Neural progenitor cell (in vitro differentiated cells): Measurements from ENCODE around the gene HS3ST4. TPM values are rescaled to one million over a fixed set of nuclear protein-coding genes. Genes with fewer than 3 reads are reported as not detected.

Source experiments
- DNase-seq: peaks from one replicate; pipeline ENCODE4 v3.0.0-alpha.2; 2016; ENCODE audit warnings: low spot score
- H2AFZ ChIP-seq: fragments of 200-600 bp; sonication (generic); replicated peaks from 2 replicates; pipeline ENCODE4 v1.6.1; 2016; ENCODE audit warnings: antibody characterized with exemption
- H3F3A ChIP-seq: fragments of 200-600 bp; sonication (generic); 2 replicates; pipeline ENCODE4 v1.6.1; 2016; ENCODE audit warnings: antibody characterized with exemption, low read depth
- H3K27ac ChIP-seq: fragments of 200-600 bp; sonication (generic); 2 replicates; pipeline ENCODE4 v1.5.1; 2016; ENCODE audit warnings: mild to moderate bottlenecking
- H3K27me3 ChIP-seq: fragments of 200-600 bp; sonication (generic); 2 replicates; pipeline ENCODE4 v1.6.1; 2016; ENCODE audit warnings: mild to moderate bottlenecking, moderate library complexity
- H3K36me3 ChIP-seq: fragments of 200-600 bp; sonication (generic); 2 replicates; pipeline ENCODE4 v1.5.1; 2016
- H3K4me1 ChIP-seq: fragments of 200-600 bp; sonication (generic); 2 replicates; pipeline ENCODE4 v1.6.1; 2016; ENCODE audit warnings: mixed run types
- H3K4me2 ChIP-seq: fragments of 200-600 bp; sonication (generic); 2 replicates; pipeline ENCODE4 v1.6.1; 2016
- H3K4me3 ChIP-seq: fragments of 200-600 bp; sonication (generic); 2 replicates; pipeline ENCODE4 v1.5.1; 2016
- H3K79me2 ChIP-seq: fragments of 200-600 bp; sonication (generic); 2 replicates; pipeline ENCODE4 v1.6.1; 2016; ENCODE audit warnings: low read depth
- H3K9ac ChIP-seq: fragments of 200-600 bp; sonication (generic); 2 replicates; pipeline ENCODE4 v1.6.1; 2016
- H3K9me3 ChIP-seq: fragments of 200-600 bp; sonication (generic); 2 replicates; pipeline ENCODE4 v1.5.1; 2016; ENCODE audit warnings: low read depth
- H4K20me1 ChIP-seq: fragments of 200-600 bp; sonication (generic); 2 replicates; pipeline ENCODE4 v1.6.1; 2016; ENCODE audit warnings: low read depth
- H3K27ac Mint-ChIP-seq: 3 replicates; pipeline ENCODE4 v1.8.0; 2021; ENCODE audit warnings: mixed read lengths
- H3K27me3 Mint-ChIP-seq: 2 replicates; pipeline ENCODE4 v1.8.0; 2022; ENCODE audit warnings: low read depth, mild to moderate bottlenecking, inconsistent platforms, moderate library complexity, mixed read lengths; ENCODE audit not compliant: insufficient read depth
- H3K36me3 Mint-ChIP-seq: 3 replicates; pipeline ENCODE4 v1.8.0; 2021; ENCODE audit warnings: mixed read lengths
- H3K4me1 Mint-ChIP-seq: 3 replicates; pipeline ENCODE4 v1.8.0; 2021; ENCODE audit warnings: mixed read lengths
- H3K4me3 Mint-ChIP-seq: 3 replicates; pipeline ENCODE4 v1.8.0; 2021; ENCODE audit warnings: mild to moderate bottlenecking, moderate library complexity, mixed read lengths
- H3K9me3 Mint-ChIP-seq: 3 replicates; pipeline ENCODE4 v1.8.0; 2020; ENCODE audit warnings: mixed read lengths
- CTCF ChIP-seq: fragments of 200-600 bp; sonication (generic); IDR thresholded peaks from 2 replicates; pipeline ENCODE4 v1.5.1; 2017; ENCODE audit warnings: antibody characterized with exemption, mild to moderate bottlenecking
- EZH2 ChIP-seq: fragments of 200-600 bp; sonication (generic); IDR thresholded peaks from 2 replicates; pipeline ENCODE4 v1.6.1; 2017; ENCODE audit warnings: antibody characterized with exemption, mild to moderate bottlenecking, moderate library complexity
- EZH2phosphoT487 ChIP-seq: fragments of 200-600 bp; sonication (generic); IDR thresholded peaks from 2 replicates; pipeline ENCODE4 v1.6.1; 2017; ENCODE audit warnings: antibody characterized with exemption
- total RNA-seq: library from RNA; depleted of rRNA; stranded (reverse); fragments of >200 nt; gene quantifications from 2 replicates; pipeline ENCODE4 v1.2.3, GENCODE V29; 2015; ENCODE audit warnings: low replicate concordance

Gene HS3ST4
- total RNA-seq, 1 donor from 2014 or later, result 2.5 TPM

- Mint-ChIP-seq H3K27me3 (no peaks in the 10 kb centered on the region), H3K9me3 (no peaks in the 10 kb centered on the region), H3K4me1 (peaks cover 10% of the 10 kb centered on the region), H3K27ac (no peak overlapping the region), H3K36me3 (no peaks in the 10 kb centered on the region), H3K4me3 (peak overlapping the region; percentile 21)
- H3K27ac ChIP-seq, result no peak overlapping the region
- H3F3A ChIP-seq, result no peaks in the 10 kb centered on the region
- peak overlapping the region; percentile 56 for H3K4me2 ChIP-seq
- no peaks in the 10 kb centered on the region for H3K27me3 ChIP-seq
- H3K4me3 ChIP-seq, result peak overlapping the region; percentile 24
- H3K79me2 ChIP-seq, result no peaks in the 10 kb centered on the region
- H3K9me3 ChIP-seq, result no peaks in the 10 kb centered on the region
- no peak overlapping the region for H3K9ac ChIP-seq
- H4K20me1 ChIP-seq, result no peaks in the 10 kb centered on the region
- H2AFZ ChIP-seq, result peak overlapping the region; percentile 75
- H3K36me3 ChIP-seq, result no peaks in the 10 kb centered on the region
- H3K4me1 ChIP-seq, result no peaks in the 10 kb centered on the region
- DNase-seq, result peak; percentile 86
- TF ChIP-seq CTCF (peak; percentile 83), EZH2 (no peak)
Measured at GRCh38 chr16:25838724-25839186, 147.0 kb downstream of the HS3ST4 start.

- Mint-ChIP-seq H3K27me3 (no peaks in the 10 kb centered on the region), H3K27ac (no peak overlapping the region), H3K36me3 (no peaks in the 10 kb centered on the region), H3K9me3 (no peaks in the 10 kb centered on the region), H3K4me3 (no peak overlapping the region), H3K4me1 (peaks cover 16% of the 10 kb centered on the region)
- H3K9ac ChIP-seq, result no peak overlapping the region
- peaks cover 7% of the 10 kb centered on the region for H3K4me1 ChIP-seq
- peaks cover 5% of the 10 kb centered on the region for H3F3A ChIP-seq
- H4K20me1 ChIP-seq, result no peaks in the 10 kb centered on the region
- no peak overlapping the region for H3K4me2 ChIP-seq
- no peaks in the 10 kb centered on the region for H3K9me3 ChIP-seq
- H2AFZ ChIP-seq, result no peak overlapping the region
- no peaks in the 10 kb centered on the region for H3K79me2 ChIP-seq
- H3K4me3 ChIP-seq, result no peak overlapping the region
- TF ChIP-seq EZH2 (no peak), EZH2phosphoT487 (no peak)
- DNase-seq, result no peak
- no peaks in the 10 kb centered on the region for H3K27me3 ChIP-seq
- H3K36me3 ChIP-seq, result no peaks in the 10 kb centered on the region
- no peak overlapping the region for H3K27ac ChIP-seq
Measured at GRCh38 chr16:25841761-25842160, 150.0 kb downstream of the HS3ST4 start.

GRCh38 chr16:25845901-25846300, 154.1 kb downstream of the HS3ST4 start:
- Mint-ChIP-seq H3K4me3 (no peak overlapping the region), H3K9me3 (no peaks in the 10 kb centered on the region), H3K4me1 (peaks cover 11% of the 10 kb centered on the region), H3K36me3 (no peaks in the 10 kb centered on the region), H3K27me3 (no peaks in the 10 kb centered on the region), H3K27ac (no peak overlapping the region)
- Histone ChIP-seq H3K9ac (no peak overlapping the region), H3K27me3 (no peaks in the 10 kb centered on the region), H3K79me2 (no peaks in the 10 kb centered on the region), H3K4me3 (no peak overlapping the region), H2AFZ (no peak overlapping the region), H3K27ac (peak overlapping the region; percentile 26), H3F3A (peaks cover 5% of the 10 kb centered on the region), H3K36me3 (no peaks in the 10 kb centered on the region), H3K4me2 (peak overlapping the region; percentile 42), H4K20me1 (no peaks in the 10 kb centered on the region), H3K9me3 (no peaks in the 10 kb centered on the region), H3K4me1 (peaks cover 13% of the 10 kb centered on the region)
- DNase-seq, result peak; percentile 65
- TF ChIP-seq EZH2, result no peak
- TF ChIP-seq CTCF, result no peak
- TF ChIP-seq EZH2phosphoT487, result no peak

GRCh38 chr16:25854141-25854540, 162.4 kb downstream of the HS3ST4 start:
- Histone ChIP-seq H3F3A (peaks cover 9% of the 10 kb centered on the region), H3K36me3 (no peaks in the 10 kb centered on the region), H3K4me1 (peaks cover 26% of the 10 kb centered on the region), H3K9me3 (no peaks in the 10 kb centered on the region), H2AFZ (no peak overlapping the region), H4K20me1 (no peaks in the 10 kb centered on the region), H3K4me3 (no peak overlapping the region), H3K27me3 (no peaks in the 10 kb centered on the region), H3K27ac (no peak overlapping the region), H3K4me2 (no peak overlapping the region), H3K79me2 (no peaks in the 10 kb centered on the region), H3K9ac (no peak overlapping the region)
- peaks cover 5% of the 10 kb centered on the region for H3K9me3 Mint-ChIP-seq
- no peak overlapping the region for H3K4me3 Mint-ChIP-seq
- H3K36me3 Mint-ChIP-seq, result peaks cover 2% of the 10 kb centered on the region
- DNase-seq, result no peak
- TF ChIP-seq EZH2 (no peak), EZH2phosphoT487 (no peak), CTCF (no peak)
- H3K27me3 Mint-ChIP-seq, result peaks cover 9% of the 10 kb centered on the region
- no peak overlapping the region for H3K27ac Mint-ChIP-seq
- peaks cover 20% of the 10 kb centered on the region for H3K4me1 Mint-ChIP-seq
